CD4-positive, alpha-beta T cell (primary cell): Measurements from ENCODE around the gene SPDYC. TPM values are rescaled to one million over a fixed set of nuclear protein-coding genes. Genes with fewer than 3 reads are reported as not detected.

Source experiments
- ATAC-seq: fragments of 200-7000 bp; cut with Tn5 transposase; one replicate; pipeline ENCODE4 v1.10.0; 2022; ENCODE audit warnings: mild to moderate bottlenecking; ENCODE audit not compliant: poor library complexity
- CTCF ChIA-PET: fragments of 350-600 bp; sonication (Branson Sonifier 250); formaldehyde crosslinking; loops from one replicate; lab custom pipeline; 2021; ENCODE audit warnings: antibody characterized with exemption, inconsistent platforms; lab: Charles Lee
- POLR2A ChIA-PET: fragments of 350-600 bp; sonication (Branson Sonifier 250); formaldehyde crosslinking; loops from one replicate; lab custom pipeline; 2021; ENCODE audit warnings: antibody characterized with exemption, inconsistent platforms; lab: Charles Lee
- DNase-seq, 14 experiments: peaks; one replicate each; pipeline ENCODE4 v3.0.0-alpha.2; 2013 to 2020; ENCODE audit warnings: mixed read lengths in 2 of 14
- H3K27ac ChIP-seq, 2 donors: one replicate each; pipeline versions ENCODE4 v1.5.1 to v1.7.0; 2013; ENCODE audit warnings: low read length in 2 of 2, low read depth in 1 of 2, mild to moderate bottlenecking in 1 of 2
- H3K27me3 ChIP-seq, 2 experiments: 1 replicate in 1 of 2; 2 replicates in 1 of 2; pipeline versions ENCODE4 v1.6.1 to v1.7.0; 2013; ENCODE audit warnings: low read length in 2 of 2, control low read depth in 1 of 2, mild to moderate bottlenecking in 1 of 2, moderate library complexity in 1 of 2; ENCODE audit not compliant: insufficient read depth in 2 of 2, control insufficient read depth in 1 of 2
- H3K36me3 ChIP-seq: one replicate; pipeline ENCODE4 v1.6.1; 2013; ENCODE audit warnings: low read length, control low read depth; ENCODE audit not compliant: insufficient read depth
- H3K4me1 ChIP-seq: one replicate; pipeline ENCODE4 v1.6.1; 2013; ENCODE audit warnings: low read length, control low read depth; ENCODE audit not compliant: insufficient read depth
- H3K4me3 ChIP-seq: one replicate; pipeline ENCODE4 v1.5.1; 2013; ENCODE audit warnings: mild to moderate bottlenecking, low read length, moderate library complexity
- H3K9me3 ChIP-seq, 2 experiments: 1 replicate in 1 of 2; 2 replicates in 1 of 2; pipeline versions ENCODE4 v1.6.1 to v1.7.0; 2013; ENCODE audit warnings: low read length in 2 of 2, mild to moderate bottlenecking in 2 of 2, control low read depth in 1 of 2, moderate library complexity in 1 of 2; ENCODE audit not compliant: control insufficient read depth in 1 of 2, insufficient read depth in 1 of 2
- H3K27ac Mint-ChIP-seq: one replicate; pipeline ENCODE4 v1.8.0; 2020; ENCODE audit warnings: mixed read lengths
- H3K27me3 Mint-ChIP-seq: one replicate; pipeline ENCODE4 v1.8.0; 2021; ENCODE audit warnings: mixed read lengths
- H3K36me3 Mint-ChIP-seq: one replicate; pipeline ENCODE4 v1.8.0; 2021; ENCODE audit warnings: low read depth, mixed read lengths
- H3K4me1 Mint-ChIP-seq: one replicate; pipeline ENCODE4 v1.8.0; 2021; ENCODE audit warnings: low read depth, mixed read lengths
- H3K4me3 Mint-ChIP-seq: one replicate; pipeline ENCODE4 v1.8.0; 2020; ENCODE audit warnings: mild to moderate bottlenecking, mixed read lengths
- H3K9me3 Mint-ChIP-seq: one replicate; pipeline ENCODE4 v1.8.0; 2020; ENCODE audit warnings: mixed read lengths
- CTCF ChIP-seq: fragments of 200-600 bp; IDR thresholded peaks from one replicate; pipeline ENCODE4 v1.8.0; 2022; ENCODE audit warnings: antibody characterized with exemption, mild to moderate bottlenecking
- intact Hi-C, 2 experiments: fragments of 100-400 bp; cut with DNase I in 1 of 2; cut with micrococcal nuclease in 1 of 2; formaldehyde crosslinking; loops; one replicate each; pipeline versions ENCODE4 v1.15.1 to v1.9.0; 2023 to 2025; cut with DNase I, micrococcal nuclease
- total RNA-seq, 174 experiments: library from RNA in 2 of 174; stranded (reverse) in 2 of 174; gene quantifications; one replicate each; pipeline ENCODE4 v1.2.3 and lab custom pipeline; 2021 to 2026

SPDYC gene
- total RNA-seq, 2 experiments from 2014 or later = not detected

- Histone ChIP-seq H3K4me3 (no peak overlapping the region), H3K9me3 (no peaks in the 10 kb centered on the region), H3K36me3 (peaks cover 58% of the 10 kb centered on the region), H3K27me3 (no peaks in the 10 kb centered on the region), H3K4me1 (peaks cover 47% of the 10 kb centered on the region), H3K27ac (no peak overlapping the region)
- TF ChIP-seq CTCF = no peak
- no peaks in the 10 kb centered on the region for H3K27me3 Mint-ChIP-seq
- DNase-seq (peak in 2 of 14 experiments; percentile 2 to 31), ATAC-seq (no peak)
- POLR2A ChIA-PET = interaction anchor here (0.8 to 4.4 kb wide), 3 partner anchors 10 to 20 kb away, joined by 5 to 57 read pairs (median 18); partner anchors contain the start of genes FAU, MRPL49, TM7SF2 and ZNHIT2
- no peaks in the 10 kb centered on the region for H3K9me3 Mint-ChIP-seq
- peak overlapping the region; percentile 99 for H3K4me3 Mint-ChIP-seq
- peaks cover 45% of the 10 kb centered on the region for H3K4me1 Mint-ChIP-seq
- H3K36me3 Mint-ChIP-seq = peaks cover 77% of the 10 kb centered on the region
- intact Hi-C loops = loop anchor here in 1 of 2 experiments (5.0 kb wide), 1 partner anchor 215 kb away; the partner anchor contains the start of gene ATG2A
- CTCF ChIA-PET = interaction anchor here (1.4 kb wide), 1 partner anchor 22 kb away, joined by 5 read pairs; no protein-coding TSS in a partner anchor
- H3K27ac Mint-ChIP-seq = peak overlapping the region; percentile 100
Observed at GRCh38 chr11:65132238-65132987, 37.6 kb upstream of the SPDYC start.

GRCh38 chr11:65132988-65133700 lies 36.9 kb upstream of the SPDYC start:
- POLR2A ChIA-PET = interaction anchor here (2.1 to 4.4 kb wide), 7 partner anchors 11 to 389 kb away, joined by 9 to 136 read pairs (median 18); partner anchors contain the start of genes FAU, MALAT1, MRPL49 and RASGRP2
- Histone ChIP-seq H3K4me3 (peak overlapping the region; percentile 83), H3K36me3 (peaks cover 51% of the 10 kb centered on the region), H3K27me3 (no peaks in the 10 kb centered on the region), H3K4me1 (peaks cover 47% of the 10 kb centered on the region), H3K27ac (peak overlapping the region; percentile 96 to 99), H3K9me3 (no peaks in the 10 kb centered on the region)
- intact Hi-C loops = loop anchor here in 1 of 2 experiments (5.0 kb wide), 1 partner anchor 216 kb away; the partner anchor contains the start of gene ATG2A
- TF ChIP-seq CTCF = no peak
- CTCF ChIA-PET = interaction anchor here (1.0 to 1.4 kb wide), 2 partner anchors 16 to 23 kb away, joined by 3 to 5 read pairs; partner anchors contain the start of gene ZNHIT2
- Mint-ChIP-seq H3K4me3 (peak overlapping the region; percentile 99), H3K36me3 (peaks cover 69% of the 10 kb centered on the region), H3K27ac (peak overlapping the region; percentile 100), H3K9me3 (no peaks in the 10 kb centered on the region), H3K4me1 (peaks cover 45% of the 10 kb centered on the region), H3K27me3 (no peaks in the 10 kb centered on the region)
- peak in 8 of 14 experiments; percentile 35 to 69 (median 52) for DNase-seq
- no peak for ATAC-seq

GRCh38 chr11:65133724-65134123 lies 36.3 kb upstream of the SPDYC start:
- ChIA-PET POLR2A (interaction anchor here (1.5 to 4.4 kb wide), 10 partner anchors 12 to 481 kb away, joined by 3 to 136 read pairs (median 22); partner anchors contain the start of genes FAU, MALAT1, MRPL49 and PCNX3), CTCF (interaction anchor here (1.0 to 1.4 kb wide), 2 partner anchors 16 to 23 kb away, joined by 3 to 5 read pairs; partner anchors contain the start of gene ZNHIT2)
- Mint-ChIP-seq H3K4me1 (peaks cover 45% of the 10 kb centered on the region), H3K27me3 (no peaks in the 10 kb centered on the region), H3K27ac (peak overlapping the region; percentile 100), H3K4me3 (peak overlapping the region; percentile 99), H3K9me3 (no peaks in the 10 kb centered on the region), H3K36me3 (peaks cover 64% of the 10 kb centered on the region)
- peaks cover 45% of the 10 kb centered on the region for H3K36me3 ChIP-seq
- no peak for TF ChIP-seq CTCF
- H3K27ac ChIP-seq = peak overlapping the region; percentile 96 to 99
- intact Hi-C loops = loop anchor here (1.0 to 5.0 kb wide), 3 partner anchors 17 to 216 kb away; partner anchors contain the start of genes ATG2A (in 1 of the 2), VPS51 (in 1 of the 2) and ZNHIT2 (in 1 of the 2)
- H3K4me3 ChIP-seq = peak overlapping the region; percentile 83
- peaks cover 47% of the 10 kb centered on the region for H3K4me1 ChIP-seq
- DNase-seq (no peak), ATAC-seq (no peak)
- H3K27me3 ChIP-seq = no peaks in the 10 kb centered on the region
- no peaks in the 10 kb centered on the region for H3K9me3 ChIP-seq
